Peyer's patch (tissue), 4 donors: Measurements from ENCODE around the gene DOCK3. TPM values are rescaled to one million over a fixed set of nuclear protein-coding genes. Genes with fewer than 3 reads are reported as not detected.

ENCODE experiments used
- DNase-seq, 3 donors: peaks; one replicate each; pipeline ENCODE4 v3.0.0-alpha.2; 2017 to 2019
- H3K27ac ChIP-seq, 4 donors: fragments of 200-600 bp; sonication (generic); one replicate each; pipeline ENCODE4 v1.5.1; 2016 to 2019
- H3K27me3 ChIP-seq, 2 donors: fragments of 200-600 bp; sonication (generic); one replicate each; pipeline ENCODE4 v1.5.1; 2019
- H3K36me3 ChIP-seq, 3 donors: fragments of 200-600 bp; sonication (generic); one replicate each; pipeline ENCODE4 v1.5.1; 2016 to 2019
- H3K4me1 ChIP-seq, 4 donors: fragments of 200-600 bp; sonication (generic); one replicate each; pipeline ENCODE4 v1.5.1; 2016 to 2019
- H3K4me3 ChIP-seq, 4 donors: fragments of 200-600 bp; sonication (generic); 1 replicate in 3 of 4; 2 replicates in 1 of 4; pipeline ENCODE4 v1.5.1; 2016 to 2019; ENCODE audit warnings: mild to moderate bottlenecking in 1 of 4
- H3K9me3 ChIP-seq, 4 donors: fragments of 200-600 bp; sonication (generic); one replicate each; pipeline ENCODE4 v1.5.1; 2016 to 2019; ENCODE audit warnings: mild to moderate bottlenecking in 1 of 4
- POLR2A ChIP-seq, 2 donors: fragments of 450-650 bp; IDR thresholded peaks; one replicate each; pipeline ENCODE4 v1.5.1; 2017; ENCODE audit warnings: antibody characterized with exemption in 2 of 2, mild to moderate bottlenecking in 2 of 2, moderate library complexity in 2 of 2
- total RNA-seq, 4 donors: library from RNA; depleted of rRNA; stranded (reverse); fragments of >200 nt; gene quantifications; one replicate each; pipeline ENCODE4 v1.1.0, GENCODE V29; 2016
- TF ChIP-seq, protein P1 (sequence below), 6 experiments: fragments of 450-650 bp in 4 of 6; fragments of 200-600 bp in 2 of 6; sonication (generic) in 1 of 6; IDR thresholded peaks; one replicate each; pipeline ENCODE4 v1.5.1; 2017 to 2019; ENCODE audit warnings: antibody characterized with exemption in 6 of 6, mild to moderate bottlenecking in 3 of 6, moderate library complexity in 1 of 6

Gene DOCK3
- total RNA-seq, 4 donors from 2014 or later: 0.28 to 0.83 (median 0.40) TPM; not detected in 1

DNA sequence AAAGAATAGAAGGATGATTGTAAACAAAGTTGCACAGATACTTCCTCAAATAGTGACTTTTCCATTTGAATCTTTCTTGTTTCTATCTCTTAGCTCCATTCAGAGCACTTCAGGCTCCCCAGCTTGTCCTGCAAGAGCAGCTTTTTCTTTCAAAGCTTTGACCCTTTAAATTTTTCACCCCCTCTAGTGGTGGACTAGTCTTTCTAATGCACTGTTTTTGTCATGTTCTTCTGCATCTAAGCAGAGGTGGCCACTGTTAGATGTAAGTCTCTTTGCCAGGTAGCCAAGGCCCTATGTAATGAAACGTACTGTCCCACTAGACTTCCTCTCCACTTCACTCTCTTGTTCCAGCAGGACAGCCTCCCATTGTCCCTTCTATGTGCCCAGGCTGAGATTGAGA is 636.3 kb downstream of the DOCK3 start:
- no peaks in the 10 kb centered on the region for H3K9me3 ChIP-seq
- H3K27me3 ChIP-seq: no peaks in the 10 kb centered on the region
- H3K4me1 ChIP-seq: no peaks in the 10 kb centered on the region
- H3K4me3 ChIP-seq: no peak overlapping the region
- H3K27ac ChIP-seq: no peak overlapping the region
- H3K36me3 ChIP-seq: no peaks in the 10 kb centered on the region
- TF ChIP-seq, protein P1, sequence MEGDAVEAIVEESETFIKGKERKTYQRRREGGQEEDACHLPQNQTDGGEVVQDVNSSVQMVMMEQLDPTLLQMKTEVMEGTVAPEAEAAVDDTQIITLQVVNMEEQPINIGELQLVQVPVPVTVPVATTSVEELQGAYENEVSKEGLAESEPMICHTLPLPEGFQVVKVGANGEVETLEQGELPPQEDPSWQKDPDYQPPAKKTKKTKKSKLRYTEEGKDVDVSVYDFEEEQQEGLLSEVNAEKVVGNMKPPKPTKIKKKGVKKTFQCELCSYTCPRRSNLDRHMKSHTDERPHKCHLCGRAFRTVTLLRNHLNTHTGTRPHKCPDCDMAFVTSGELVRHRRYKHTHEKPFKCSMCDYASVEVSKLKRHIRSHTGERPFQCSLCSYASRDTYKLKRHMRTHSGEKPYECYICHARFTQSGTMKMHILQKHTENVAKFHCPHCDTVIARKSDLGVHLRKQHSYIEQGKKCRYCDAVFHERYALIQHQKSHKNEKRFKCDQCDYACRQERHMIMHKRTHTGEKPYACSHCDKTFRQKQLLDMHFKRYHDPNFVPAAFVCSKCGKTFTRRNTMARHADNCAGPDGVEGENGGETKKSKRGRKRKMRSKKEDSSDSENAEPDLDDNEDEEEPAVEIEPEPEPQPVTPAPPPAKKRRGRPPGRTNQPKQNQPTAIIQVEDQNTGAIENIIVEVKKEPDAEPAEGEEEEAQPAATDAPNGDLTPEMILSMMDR (IDR thresholded peaks at IDR 0.05): peak in 2 of 6 experiments; percentile 24 to 26
- no peak for TF ChIP-seq POLR2A (IDR thresholded peaks at IDR 0.05)
- no peak for DNase-seq

DNA sequence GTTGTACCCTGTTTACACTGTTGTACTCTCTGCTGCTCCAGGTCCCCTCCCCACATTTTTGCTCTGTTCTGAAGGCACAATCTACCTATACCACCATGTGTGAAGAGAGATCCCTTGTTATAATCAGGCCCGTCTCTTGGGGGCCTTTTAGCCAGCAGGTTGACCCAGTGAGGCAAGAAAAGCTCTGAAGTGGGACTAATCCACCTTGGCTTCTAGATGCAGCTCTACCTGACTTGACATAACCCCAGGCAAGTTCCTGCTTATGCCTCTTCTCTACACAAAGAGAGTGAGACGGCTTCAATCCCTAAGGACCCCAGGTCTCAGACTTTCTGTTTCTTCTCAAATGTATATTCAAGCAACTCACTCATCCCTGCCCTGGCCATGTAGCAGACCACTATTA is 653.5 kb downstream of the DOCK3 start:
- Histone ChIP-seq H3K27ac (no peak overlapping the region), H3K4me3 (no peak overlapping the region), H3K27me3 (no peaks in the 10 kb centered on the region), H3K9me3 (no peaks in the 10 kb centered on the region), H3K36me3 (no peaks in the 10 kb centered on the region), H3K4me1 (no peaks in the 10 kb centered on the region)
- DNase-seq: no peak
- no peak for TF ChIP-seq POLR2A (IDR thresholded peaks at IDR 0.05)

DNA sequence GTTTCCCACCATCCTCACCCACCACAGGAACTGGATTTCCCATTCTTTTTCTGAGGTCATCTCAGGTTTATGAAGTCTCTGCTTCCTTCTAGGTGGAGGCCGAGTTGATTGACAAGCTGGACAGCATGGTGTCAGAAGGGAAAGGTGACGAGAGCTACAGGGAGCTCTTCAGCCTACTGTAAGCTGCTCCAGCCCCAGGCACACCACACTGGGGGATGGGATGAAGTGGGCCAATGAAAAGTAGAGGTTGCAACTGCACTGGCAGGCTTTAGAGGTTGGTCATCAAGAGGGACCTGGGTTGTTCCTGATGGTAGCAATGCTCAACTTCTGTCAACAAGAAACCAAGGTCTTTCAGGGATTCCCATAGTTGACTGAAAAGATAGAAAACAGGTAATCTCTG is 655.3 kb downstream of the DOCK3 start:
- TF ChIP-seq, protein P1 (IDR thresholded peaks at IDR 0.05): no peak
- no peak for TF ChIP-seq POLR2A (IDR thresholded peaks at IDR 0.05)
- no peaks in the 10 kb centered on the region for H3K27me3 ChIP-seq
- no peaks in the 10 kb centered on the region for H3K9me3 ChIP-seq

DNA sequence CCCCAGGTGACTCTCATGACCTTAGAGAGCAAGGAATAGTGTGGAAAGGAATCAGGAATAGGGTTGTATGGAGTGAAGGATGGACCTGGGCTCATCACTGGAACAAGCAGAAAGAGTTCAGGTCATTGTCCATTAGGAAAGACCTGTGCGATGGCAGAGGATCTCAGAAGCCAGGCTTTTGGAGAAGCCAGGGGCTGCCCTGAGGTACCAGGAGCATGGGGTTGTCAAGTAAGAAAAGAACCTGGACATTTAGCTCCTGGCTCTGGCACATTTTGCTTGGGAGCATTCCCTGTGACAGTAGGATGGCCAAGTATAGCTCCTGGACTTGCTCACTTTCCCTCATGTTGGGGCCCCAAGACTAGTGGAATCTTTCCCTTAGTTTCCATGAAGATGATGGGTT is 657.4 kb downstream of the DOCK3 start:
- no peaks in the 10 kb centered on the region for H3K36me3 ChIP-seq
- no peak overlapping the region for H3K4me3 ChIP-seq
- no peak for TF ChIP-seq POLR2A (IDR thresholded peaks at IDR 0.05)
- TF ChIP-seq, protein P1 (IDR thresholded peaks at IDR 0.05): no peak
- no peak for DNase-seq
- no peaks in the 10 kb centered on the region for H3K9me3 ChIP-seq
- H3K27me3 ChIP-seq: no peaks in the 10 kb centered on the region
- no peaks in the 10 kb centered on the region for H3K4me1 ChIP-seq
- H3K27ac ChIP-seq: no peak overlapping the region

More for the DNA sequence above, 655.3 kb downstream of the DOCK3 start:
- no peak overlapping the region for H3K4me3 ChIP-seq
- no peak overlapping the region for H3K27ac ChIP-seq
- no peaks in the 10 kb centered on the region for H3K4me1 ChIP-seq
- no peak for DNase-seq
- H3K36me3 ChIP-seq: no peaks in the 10 kb centered on the region

DNA sequence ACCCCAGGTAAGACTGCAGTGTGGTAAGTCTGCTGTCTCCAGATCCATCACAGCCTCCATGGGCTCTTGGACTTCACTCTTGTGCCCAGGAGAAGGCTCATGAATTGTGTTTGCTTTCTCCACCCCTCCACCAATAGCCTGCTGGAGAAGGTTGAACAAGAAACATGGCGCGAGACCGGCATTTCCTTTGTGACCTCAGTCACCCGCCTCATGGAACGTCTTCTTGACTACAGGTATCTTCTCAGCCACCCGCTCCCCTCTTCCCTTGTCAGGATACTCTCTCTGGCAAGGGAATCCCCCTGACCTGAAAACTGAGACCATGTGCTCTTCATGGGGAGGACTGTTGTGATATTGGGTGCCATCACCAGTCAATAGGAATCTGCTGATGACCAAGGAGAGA is 658.3 kb downstream of the DOCK3 start:
- Histone ChIP-seq H3K4me3 (no peak overlapping the region), H3K27me3 (no peaks in the 10 kb centered on the region), H3K4me1 (no peaks in the 10 kb centered on the region), H3K27ac (no peak overlapping the region), H3K36me3 (no peaks in the 10 kb centered on the region), H3K9me3 (no peaks in the 10 kb centered on the region)
- no peak for DNase-seq
- TF ChIP-seq POLR2A (IDR thresholded peaks at IDR 0.05): no peak
- TF ChIP-seq, protein P1 (IDR thresholded peaks at IDR 0.05): no peak

DNA sequence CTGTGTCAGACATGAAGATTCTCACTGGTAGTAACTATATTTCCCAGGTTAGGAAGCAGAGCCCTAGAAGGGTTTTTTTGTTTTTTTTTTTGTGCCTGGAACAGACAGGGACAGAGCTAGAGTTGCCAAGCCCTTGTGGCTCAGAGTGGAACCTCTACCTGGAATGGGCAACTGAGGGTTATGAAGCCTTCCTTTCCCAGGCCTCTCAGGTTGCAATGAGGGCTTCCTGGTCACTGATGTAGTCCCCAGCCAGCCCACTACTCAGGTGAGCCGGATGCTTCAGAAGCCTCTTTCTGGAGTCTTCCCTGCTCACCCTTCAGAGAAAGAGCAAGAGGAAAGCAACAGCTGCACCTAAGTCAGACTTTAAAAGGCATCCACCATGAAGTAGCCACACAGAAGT is 661.5 kb downstream of the DOCK3 start:
- Histone ChIP-seq H3K27ac (no peak overlapping the region), H3K4me3 (no peak overlapping the region), H3K4me1 (no peaks in the 10 kb centered on the region), H3K9me3 (no peaks in the 10 kb centered on the region), H3K27me3 (no peaks in the 10 kb centered on the region), H3K36me3 (no peaks in the 10 kb centered on the region)
- DNase-seq: no peak
- TF ChIP-seq POLR2A (IDR thresholded peaks at IDR 0.05): no peak
- TF ChIP-seq, protein P1 (IDR thresholded peaks at IDR 0.05): no peak
